Measurements from ENCODE around the gene MGAT3. TPM values are rescaled to one million over a fixed set of nuclear protein-coding genes. Genes with fewer than 3 reads are reported as not detected.

MGAT3 gene
- total RNA-seq, 2 experiments from 2014 or later = 0.17 TPM; not detected in 1

DNA sequence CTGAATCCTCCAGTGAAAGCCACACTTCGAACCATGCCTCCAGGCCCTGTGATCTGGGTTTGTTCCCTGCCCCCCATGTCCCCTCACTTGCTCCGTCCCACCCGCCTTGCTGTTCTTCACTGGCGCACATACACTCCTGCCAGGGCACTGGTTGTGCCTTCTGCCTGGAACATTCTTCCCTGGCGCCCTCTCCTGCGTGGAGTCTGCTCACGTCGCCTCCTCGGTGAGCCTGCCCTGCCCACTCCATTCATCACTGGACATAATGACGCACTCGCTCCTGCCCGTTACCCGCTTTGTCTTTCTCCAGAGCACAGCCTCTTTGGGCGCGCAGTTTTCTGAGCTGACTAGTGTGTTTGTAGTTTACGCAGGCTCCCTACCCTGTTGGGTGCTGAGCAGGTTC is 24.2 kb downstream of the MGAT3 start:
- no peaks in the 10 kb centered on the region for H3K36me3 Mint-ChIP-seq (ENCODE audit: low read depth)
- H3K27ac ChIP-seq (ENCODE audit: low read depth in 1 of 2, low read length in 2 of 2) = no peak overlapping the region
- POLR2A ChIA-PET = no interaction called here
- no peaks in the 10 kb centered on the region for H3K9me3 Mint-ChIP-seq
- H3K4me3 ChIP-seq (ENCODE audit: low read length) = no peak overlapping the region
- DNase-seq (no peak), ATAC-seq (ENCODE audit: poor library complexity) (no peak)
- H3K27me3 Mint-ChIP-seq = no peaks in the 10 kb centered on the region
- H3K4me1 Mint-ChIP-seq (ENCODE audit: low read depth) = no peaks in the 10 kb centered on the region
- no peaks in the 10 kb centered on the region for H3K9me3 ChIP-seq (ENCODE audit: control insufficient read depth in 1 of 2, insufficient read depth in 1 of 2, low read length in 2 of 2)
- no peak overlapping the region for H3K27ac Mint-ChIP-seq
- no peaks in the 10 kb centered on the region for H3K27me3 ChIP-seq (ENCODE audit: control insufficient read depth in 1 of 2, insufficient read depth in 2 of 2, low read length in 2 of 2)
- H3K4me3 Mint-ChIP-seq = no peak overlapping the region
- TF ChIP-seq, protein P1, sequence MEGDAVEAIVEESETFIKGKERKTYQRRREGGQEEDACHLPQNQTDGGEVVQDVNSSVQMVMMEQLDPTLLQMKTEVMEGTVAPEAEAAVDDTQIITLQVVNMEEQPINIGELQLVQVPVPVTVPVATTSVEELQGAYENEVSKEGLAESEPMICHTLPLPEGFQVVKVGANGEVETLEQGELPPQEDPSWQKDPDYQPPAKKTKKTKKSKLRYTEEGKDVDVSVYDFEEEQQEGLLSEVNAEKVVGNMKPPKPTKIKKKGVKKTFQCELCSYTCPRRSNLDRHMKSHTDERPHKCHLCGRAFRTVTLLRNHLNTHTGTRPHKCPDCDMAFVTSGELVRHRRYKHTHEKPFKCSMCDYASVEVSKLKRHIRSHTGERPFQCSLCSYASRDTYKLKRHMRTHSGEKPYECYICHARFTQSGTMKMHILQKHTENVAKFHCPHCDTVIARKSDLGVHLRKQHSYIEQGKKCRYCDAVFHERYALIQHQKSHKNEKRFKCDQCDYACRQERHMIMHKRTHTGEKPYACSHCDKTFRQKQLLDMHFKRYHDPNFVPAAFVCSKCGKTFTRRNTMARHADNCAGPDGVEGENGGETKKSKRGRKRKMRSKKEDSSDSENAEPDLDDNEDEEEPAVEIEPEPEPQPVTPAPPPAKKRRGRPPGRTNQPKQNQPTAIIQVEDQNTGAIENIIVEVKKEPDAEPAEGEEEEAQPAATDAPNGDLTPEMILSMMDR (IDR thresholded peaks at IDR 0.05) = no peak
- intact Hi-C loops (cut with DNase I, micrococcal nuclease) = no loop called here
- CTCF ChIA-PET = no interaction called here
- H3K4me1 ChIP-seq (ENCODE audit: insufficient read depth, low read length) = no peaks in the 10 kb centered on the region
- no peaks in the 10 kb centered on the region for H3K36me3 ChIP-seq (ENCODE audit: insufficient read depth, low read length)

DNA sequence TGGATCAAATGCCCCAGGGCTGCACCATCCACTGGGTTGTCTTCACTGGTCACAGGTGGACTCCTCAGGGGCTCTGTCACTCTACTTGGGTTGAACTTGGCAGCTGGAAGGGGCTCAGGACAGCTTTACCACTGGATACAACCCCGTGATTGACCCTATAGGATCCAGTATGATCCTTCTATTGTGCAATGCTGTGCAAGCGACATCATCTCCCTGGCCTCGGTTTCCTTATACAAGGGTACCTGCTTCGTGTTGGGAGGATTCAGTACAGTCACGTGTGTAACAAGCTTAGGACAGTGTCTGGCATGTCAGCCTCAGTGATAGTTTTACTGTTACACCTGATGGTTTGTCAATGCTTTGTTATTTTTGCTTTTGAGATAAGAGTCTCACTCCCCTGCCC is 24.8 kb downstream of the MGAT3 start:
- H3K9me3 Mint-ChIP-seq = no peaks in the 10 kb centered on the region
- no peaks in the 10 kb centered on the region for H3K36me3 Mint-ChIP-seq (ENCODE audit: low read depth)
- Histone ChIP-seq H3K9me3 (ENCODE audit: control insufficient read depth in 1 of 2, insufficient read depth in 1 of 2, low read length in 2 of 2) (no peaks in the 10 kb centered on the region), H3K4me1 (ENCODE audit: insufficient read depth, low read length) (no peaks in the 10 kb centered on the region), H3K36me3 (ENCODE audit: insufficient read depth, low read length) (no peaks in the 10 kb centered on the region), H3K27ac (ENCODE audit: low read depth in 1 of 2, low read length in 2 of 2) (no peak overlapping the region), H3K4me3 (ENCODE audit: low read length) (no peak overlapping the region), H3K27me3 (ENCODE audit: control insufficient read depth in 1 of 2, insufficient read depth in 2 of 2, low read length in 2 of 2) (no peaks in the 10 kb centered on the region)
- H3K27ac Mint-ChIP-seq = no peak overlapping the region
- H3K27me3 Mint-ChIP-seq = no peaks in the 10 kb centered on the region
- DNase-seq = no peak
- ChIA-PET POLR2A (interaction anchor here (0.6 kb wide), 1 partner anchor 171 kb away, joined by 3 read pairs; no protein-coding TSS in a partner anchor), CTCF (interaction anchor here (0.7 kb wide), 1 partner anchor 9 kb away, joined by 3 read pairs; no protein-coding TSS in a partner anchor)
- no peak for ATAC-seq (ENCODE audit: poor library complexity)
- no peaks in the 10 kb centered on the region for H3K4me1 Mint-ChIP-seq (ENCODE audit: low read depth)
- no peak overlapping the region for H3K4me3 Mint-ChIP-seq
- intact Hi-C loops (cut with DNase I, micrococcal nuclease) = no loop called here
- TF ChIP-seq, protein P1 (IDR thresholded peaks at IDR 0.05) = no peak

DNA sequence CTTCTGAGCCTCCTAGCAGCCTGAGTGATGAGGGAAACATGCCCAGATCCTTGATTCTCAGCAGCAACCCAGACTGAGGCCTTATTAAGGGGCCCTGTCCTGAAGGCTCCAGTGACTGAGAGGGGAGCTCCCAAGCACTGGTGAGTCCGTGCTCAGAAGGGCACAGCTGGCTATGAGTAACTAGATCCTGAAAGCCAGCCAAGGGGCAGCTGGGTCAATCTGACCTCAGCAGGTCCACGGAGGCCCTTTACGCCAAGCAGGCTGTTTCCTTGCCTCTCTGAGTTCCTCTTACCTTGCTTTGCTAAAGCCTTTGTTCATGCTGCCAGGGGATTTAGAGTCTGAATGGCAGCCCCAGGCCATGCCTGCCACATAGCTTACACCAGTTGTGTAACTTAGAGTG is 26.0 kb downstream of the MGAT3 start:
- H3K36me3 Mint-ChIP-seq (ENCODE audit: low read depth) = no peaks in the 10 kb centered on the region
- intact Hi-C loops (cut with DNase I, micrococcal nuclease) = no loop called here
- H3K27ac ChIP-seq (ENCODE audit: low read depth in 1 of 2, low read length in 2 of 2) = no peak overlapping the region
- no peaks in the 10 kb centered on the region for H3K27me3 ChIP-seq (ENCODE audit: control insufficient read depth in 1 of 2, insufficient read depth in 2 of 2, low read length in 2 of 2)
- TF ChIP-seq, protein P1 (IDR thresholded peaks at IDR 0.05) = no peak
- H3K27ac Mint-ChIP-seq = no peak overlapping the region
- no peaks in the 10 kb centered on the region for H3K4me1 ChIP-seq (ENCODE audit: insufficient read depth, low read length)
- H3K9me3 ChIP-seq (ENCODE audit: control insufficient read depth in 1 of 2, insufficient read depth in 1 of 2, low read length in 2 of 2) = no peaks in the 10 kb centered on the region
- H3K4me1 Mint-ChIP-seq (ENCODE audit: low read depth) = no peaks in the 10 kb centered on the region
- no peaks in the 10 kb centered on the region for H3K9me3 Mint-ChIP-seq
- no peak overlapping the region for H3K4me3 ChIP-seq (ENCODE audit: low read length)
- no peaks in the 10 kb centered on the region for H3K27me3 Mint-ChIP-seq
- DNase-seq = no peak
- CTCF ChIA-PET = no interaction called here
- H3K36me3 ChIP-seq (ENCODE audit: insufficient read depth, low read length) = no peaks in the 10 kb centered on the region
- POLR2A ChIA-PET = no interaction called here
- no peak overlapping the region for H3K4me3 Mint-ChIP-seq
- ATAC-seq (ENCODE audit: poor library complexity) = no peak
